ENCODE data around the gene ARHGAP15. TPM values are rescaled to one million over a fixed set of nuclear protein-coding genes. Genes with fewer than 3 reads are reported as not detected.

Gene ARHGAP15
- total RNA-seq, 1 donor from 2014 or later, result 0.51 TPM

- DNase-seq (ENCODE audit: low spot score in 2 of 2, unreplicated experiment in 2 of 2), result no peak
- H3K9me3 Mint-ChIP-seq, result no peaks in the 10 kb centered on the region
- no peaks in the 10 kb centered on the region for H3K36me3 Mint-ChIP-seq
- TF ChIP-seq, protein P1, sequence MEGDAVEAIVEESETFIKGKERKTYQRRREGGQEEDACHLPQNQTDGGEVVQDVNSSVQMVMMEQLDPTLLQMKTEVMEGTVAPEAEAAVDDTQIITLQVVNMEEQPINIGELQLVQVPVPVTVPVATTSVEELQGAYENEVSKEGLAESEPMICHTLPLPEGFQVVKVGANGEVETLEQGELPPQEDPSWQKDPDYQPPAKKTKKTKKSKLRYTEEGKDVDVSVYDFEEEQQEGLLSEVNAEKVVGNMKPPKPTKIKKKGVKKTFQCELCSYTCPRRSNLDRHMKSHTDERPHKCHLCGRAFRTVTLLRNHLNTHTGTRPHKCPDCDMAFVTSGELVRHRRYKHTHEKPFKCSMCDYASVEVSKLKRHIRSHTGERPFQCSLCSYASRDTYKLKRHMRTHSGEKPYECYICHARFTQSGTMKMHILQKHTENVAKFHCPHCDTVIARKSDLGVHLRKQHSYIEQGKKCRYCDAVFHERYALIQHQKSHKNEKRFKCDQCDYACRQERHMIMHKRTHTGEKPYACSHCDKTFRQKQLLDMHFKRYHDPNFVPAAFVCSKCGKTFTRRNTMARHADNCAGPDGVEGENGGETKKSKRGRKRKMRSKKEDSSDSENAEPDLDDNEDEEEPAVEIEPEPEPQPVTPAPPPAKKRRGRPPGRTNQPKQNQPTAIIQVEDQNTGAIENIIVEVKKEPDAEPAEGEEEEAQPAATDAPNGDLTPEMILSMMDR (IDR thresholded peaks at IDR 0.05; ENCODE audit: unreplicated experiment), result no peak
- H3K27me3 Mint-ChIP-seq (ENCODE audit: low read depth), result no peaks in the 10 kb centered on the region
- H3K4me3 Mint-ChIP-seq, result no peak overlapping the region
- H3K27ac Mint-ChIP-seq, result no peak overlapping the region
- peaks cover 22% of the 10 kb centered on the region for H3K4me1 Mint-ChIP-seq
These were observed 300.9 kb downstream of the ARHGAP15 start for GRCh38 chr2:143429932-143430679.

- no peaks in the 10 kb centered on the region for H3K36me3 Mint-ChIP-seq
- H3K4me3 Mint-ChIP-seq, result no peak overlapping the region
- no peak for DNase-seq (ENCODE audit: low spot score in 2 of 2, unreplicated experiment in 2 of 2)
- H3K4me1 Mint-ChIP-seq, result peaks cover 28% of the 10 kb centered on the region
- no peak overlapping the region for H3K27ac Mint-ChIP-seq
- no peaks in the 10 kb centered on the region for H3K27me3 Mint-ChIP-seq (ENCODE audit: low read depth)
- TF ChIP-seq, protein P1 (IDR thresholded peaks at IDR 0.05; ENCODE audit: unreplicated experiment), result no peak
- no peaks in the 10 kb centered on the region for H3K9me3 Mint-ChIP-seq
These were observed 302.1 kb downstream of the ARHGAP15 start for GRCh38 chr2:143431316-143431715.

DNA sequence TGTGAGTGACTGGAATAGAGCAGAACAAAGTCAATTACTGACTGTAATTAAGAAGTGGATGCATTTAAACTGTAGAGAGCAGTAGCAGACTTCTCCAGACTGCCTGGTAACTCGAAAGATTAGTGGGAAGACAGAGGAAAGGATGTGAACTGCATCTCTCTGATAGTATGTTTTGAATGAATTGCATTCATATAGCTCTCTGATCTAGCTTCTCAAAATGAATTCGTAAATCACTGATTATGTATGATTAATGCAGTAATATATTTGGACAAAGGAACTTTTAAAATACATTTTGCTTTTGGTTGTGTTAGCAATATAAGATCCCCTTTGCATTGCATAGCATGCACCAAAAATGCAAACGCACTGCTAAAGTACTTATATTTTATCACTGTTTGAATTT is 304.0 kb downstream of the ARHGAP15 start:
- H3K4me3 Mint-ChIP-seq, result no peak overlapping the region
- H3K27me3 Mint-ChIP-seq (ENCODE audit: low read depth), result no peaks in the 10 kb centered on the region
- no peak overlapping the region for H3K27ac Mint-ChIP-seq
- TF ChIP-seq, protein P1 (IDR thresholded peaks at IDR 0.05; ENCODE audit: unreplicated experiment), result no peak
- peaks cover 28% of the 10 kb centered on the region for H3K4me1 Mint-ChIP-seq
- H3K9me3 Mint-ChIP-seq, result no peaks in the 10 kb centered on the region
- H3K36me3 Mint-ChIP-seq, result no peaks in the 10 kb centered on the region
- no peak for DNase-seq (ENCODE audit: low spot score in 2 of 2, unreplicated experiment in 2 of 2)

DNA sequence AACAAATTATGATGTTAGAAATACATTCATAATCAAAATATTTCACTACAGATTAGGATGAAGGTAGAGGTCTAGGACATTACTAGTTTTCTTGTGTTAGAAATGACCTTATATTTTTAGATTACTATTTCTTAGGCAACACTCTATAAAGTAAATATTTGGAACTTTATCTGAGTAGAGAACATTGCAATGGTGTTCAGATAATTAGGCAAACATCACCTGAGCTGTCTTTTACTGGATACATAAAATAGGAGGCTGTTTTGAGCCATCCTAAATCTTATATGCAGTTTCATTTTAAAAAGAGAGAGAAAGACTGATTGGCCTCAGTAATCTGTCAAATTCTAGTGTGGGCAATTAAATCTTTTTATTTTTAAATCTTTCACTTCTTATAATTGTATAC is 304.6 kb downstream of the ARHGAP15 start:
- Mint-ChIP-seq H3K27me3 (ENCODE audit: low read depth) (no peaks in the 10 kb centered on the region), H3K27ac (no peak overlapping the region), H3K36me3 (no peaks in the 10 kb centered on the region), H3K4me3 (no peak overlapping the region), H3K9me3 (no peaks in the 10 kb centered on the region), H3K4me1 (peaks cover 28% of the 10 kb centered on the region)
- TF ChIP-seq, protein P1 (IDR thresholded peaks at IDR 0.05; ENCODE audit: unreplicated experiment), result no peak
- DNase-seq (ENCODE audit: low spot score in 2 of 2, unreplicated experiment in 2 of 2), result no peak

- no peak overlapping the region for H3K4me3 Mint-ChIP-seq
- peaks cover 28% of the 10 kb centered on the region for H3K4me1 Mint-ChIP-seq
- no peaks in the 10 kb centered on the region for H3K27me3 Mint-ChIP-seq (ENCODE audit: low read depth)
- H3K9me3 Mint-ChIP-seq, result no peaks in the 10 kb centered on the region
- TF ChIP-seq, protein P1 (IDR thresholded peaks at IDR 0.05; ENCODE audit: unreplicated experiment), result no peak
- no peak for DNase-seq (ENCODE audit: low spot score in 2 of 2, unreplicated experiment in 2 of 2)
- no peaks in the 10 kb centered on the region for H3K36me3 Mint-ChIP-seq
- H3K27ac Mint-ChIP-seq, result no peak overlapping the region
These were observed 305.2 kb downstream of the ARHGAP15 start for GRCh38 chr2:143434445-143434844.

All from mesothelial cell of epicardium (in vitro differentiated cells).